ENCODE results near the gene CREB3L4.

Gene CREB3L4

DNA sequence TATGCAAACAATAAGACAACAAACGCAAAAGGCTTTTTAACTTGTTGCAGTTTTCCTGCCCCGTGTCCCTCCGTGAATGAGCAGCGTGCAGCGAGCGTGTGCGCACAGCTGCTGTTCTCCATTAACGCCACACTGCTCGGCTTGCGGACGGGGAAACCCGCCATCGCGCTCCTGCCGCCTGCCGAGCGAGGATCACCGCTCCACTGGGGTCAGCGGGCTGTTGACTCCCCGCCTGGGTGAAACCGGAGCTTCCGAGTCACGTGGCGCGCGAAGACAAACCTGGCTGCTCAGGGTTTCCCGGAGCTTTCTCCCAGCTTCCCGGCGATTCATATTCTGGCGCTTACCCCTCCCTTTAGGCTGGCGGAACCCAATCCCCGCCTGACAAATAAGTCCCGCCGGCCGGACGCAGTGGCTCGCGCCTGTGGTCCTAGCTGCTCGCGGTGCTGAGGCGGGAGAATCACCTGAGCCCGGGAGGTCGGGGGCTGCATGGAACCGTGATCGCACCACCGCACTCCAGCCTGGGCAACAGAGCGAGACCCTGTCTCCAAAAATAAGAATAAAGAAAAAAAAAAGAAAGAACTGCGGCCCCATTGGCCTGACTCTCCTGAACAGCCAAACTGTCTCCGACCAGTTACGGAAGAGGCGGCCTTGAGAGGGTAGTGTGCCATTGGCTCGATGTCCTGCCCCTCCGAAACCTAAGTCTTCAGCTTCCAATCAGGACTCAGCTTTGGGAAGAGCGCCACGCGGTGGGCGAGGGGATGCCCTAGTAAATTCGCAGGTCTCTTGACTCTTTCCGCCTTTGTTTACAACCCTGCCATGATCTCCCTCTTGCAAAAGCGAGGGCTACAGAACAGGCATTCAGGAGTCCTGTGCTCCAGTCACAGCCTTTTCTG, at the start of gene CREB3L4:
Gene CREB3L4, plus strand, starts transcription at position 796 of the 893 bp plus-strand sequence. CDS start 624 bp downstream, outside the sequence.
- peak; percentile 73 to 74 for DNase-seq (ENCODE audit: low read depth in 2 of 2)

DNA sequence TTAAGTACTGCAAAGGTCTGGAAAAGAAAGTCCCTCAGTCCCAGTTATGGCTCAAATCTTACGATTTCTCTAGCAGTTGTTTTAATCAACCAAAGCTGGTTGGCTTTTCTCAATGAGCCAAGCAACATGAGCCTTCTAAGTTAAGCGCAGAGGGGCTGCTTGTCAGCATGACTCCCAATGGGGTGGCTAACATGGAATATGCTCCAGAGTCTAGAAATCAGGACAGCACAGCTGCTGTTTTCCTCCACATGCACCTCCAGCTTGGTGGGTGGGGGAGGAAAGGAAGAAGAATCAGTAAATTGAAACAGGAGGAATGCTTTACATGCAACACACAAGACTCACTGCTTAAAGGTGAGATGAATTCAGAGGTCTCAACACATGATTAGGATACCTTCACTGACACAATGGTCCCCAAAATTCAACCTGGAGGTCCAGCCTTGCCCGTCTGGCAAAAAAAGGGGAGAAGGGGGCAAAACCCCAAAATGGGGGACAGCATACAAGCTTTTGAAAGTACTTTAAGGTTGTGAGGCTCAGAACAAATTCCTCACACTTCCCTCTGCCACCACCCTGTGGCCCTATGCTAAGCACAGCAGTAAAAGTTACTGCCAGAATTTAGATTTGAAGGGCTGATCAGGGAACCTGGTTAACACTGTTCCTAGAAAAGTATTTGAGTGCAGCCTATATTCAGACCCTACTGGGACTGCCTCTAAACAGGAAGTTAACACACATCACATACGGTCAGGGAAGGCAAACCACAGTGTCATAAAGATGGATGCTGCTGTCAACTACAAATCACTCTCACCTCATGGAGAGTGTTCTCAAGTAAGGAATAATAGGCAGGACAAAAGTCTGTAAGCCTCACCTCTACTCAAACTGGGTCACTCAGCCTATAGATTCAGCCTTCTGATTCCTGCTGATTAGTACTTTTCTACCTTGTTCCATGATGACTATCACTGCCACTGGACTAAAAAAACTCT, 47.5 kb upstream of the CREB3L4 start:
- DNase-seq (ENCODE audit: low read depth in 2 of 2) = no peak

- DNase-seq (ENCODE audit: low read depth in 2 of 2) = no peak
Measured at GRCh38 chr1:153921080-153921802, 46.5 kb upstream of the CREB3L4 start.

DNA sequence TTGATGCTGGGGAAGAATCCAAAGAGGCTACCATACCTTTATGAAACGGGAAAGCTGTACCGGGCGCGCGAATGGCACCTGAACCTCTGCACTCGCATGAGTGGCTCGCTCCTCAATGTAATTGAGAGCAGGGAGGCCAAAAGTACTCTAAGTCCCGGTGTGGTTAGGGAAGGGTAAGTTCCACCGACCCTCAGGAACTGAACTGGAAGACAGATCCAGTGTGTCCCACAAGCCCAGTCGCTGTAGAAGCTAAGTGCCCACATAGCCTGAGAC, 46.0 kb upstream of the CREB3L4 start:
- no peak for DNase-seq (ENCODE audit: low read depth in 2 of 2)

- peak; percentile 46 to 49 for DNase-seq (ENCODE audit: low read depth in 2 of 2)
Measured at GRCh38 chr1:153922076-153922971, 45.4 kb upstream of the CREB3L4 start.

DNA sequence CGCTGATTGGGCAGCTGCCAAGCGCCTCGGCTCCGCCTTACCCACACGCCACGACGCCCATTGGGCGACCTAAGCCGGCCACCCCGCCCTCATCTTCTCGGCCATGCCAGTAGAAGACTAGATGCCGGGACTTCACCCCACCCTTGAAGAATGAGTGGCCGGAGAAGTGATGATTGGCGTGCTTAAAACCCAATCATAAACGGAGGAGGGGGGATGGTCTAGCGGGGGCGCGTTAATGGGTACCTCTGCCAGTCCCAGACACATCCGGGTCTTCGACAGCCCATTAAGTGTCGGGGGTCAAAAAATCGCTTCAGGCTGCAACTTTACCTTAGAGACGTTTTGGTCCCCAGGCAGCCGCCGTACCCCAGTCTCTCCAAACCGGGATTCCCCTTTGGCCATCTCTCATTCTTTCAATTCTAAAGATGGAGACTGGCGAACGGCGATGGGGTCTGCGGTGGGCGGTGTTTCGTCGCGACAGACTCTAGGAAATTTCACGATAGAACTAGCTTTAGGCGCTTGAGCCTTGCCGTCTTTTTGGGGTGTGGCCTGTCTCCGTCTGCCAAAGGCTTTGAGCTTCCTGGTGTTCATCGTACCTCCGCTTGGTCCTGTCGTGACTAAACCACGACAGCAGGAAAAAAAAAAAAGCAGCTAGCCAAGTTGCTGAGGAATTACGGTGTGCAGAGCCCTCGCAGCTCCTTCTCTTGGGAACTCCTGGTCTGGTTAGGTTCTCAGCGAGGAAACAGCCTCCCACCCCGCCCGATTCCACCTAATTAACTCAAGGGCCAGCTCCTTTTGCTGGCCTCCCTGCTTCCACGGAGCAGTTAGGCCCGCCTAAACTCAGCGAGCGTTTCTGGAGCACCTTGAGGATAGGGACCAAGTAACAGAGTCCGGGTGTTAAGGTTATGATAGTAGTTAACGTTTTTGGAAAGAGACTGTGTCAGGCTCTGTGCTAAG, 44.5 kb upstream of the CREB3L4 start, which contains the start of gene GATAD2B:
Gene GATAD2B, minus strand, starts transcription at position 1 of the 954 bp plus-strand sequence. CDS start 94,625 bp downstream, outside the sequence.
- DNase-seq (ENCODE audit: low read depth in 2 of 2) = peak; percentile 96 to 98

GRCh38 chr1:153926405-153926804, 41.3 kb upstream of the CREB3L4 start:
- DNase-seq (ENCODE audit: low read depth in 2 of 2) = no peak

DNA sequence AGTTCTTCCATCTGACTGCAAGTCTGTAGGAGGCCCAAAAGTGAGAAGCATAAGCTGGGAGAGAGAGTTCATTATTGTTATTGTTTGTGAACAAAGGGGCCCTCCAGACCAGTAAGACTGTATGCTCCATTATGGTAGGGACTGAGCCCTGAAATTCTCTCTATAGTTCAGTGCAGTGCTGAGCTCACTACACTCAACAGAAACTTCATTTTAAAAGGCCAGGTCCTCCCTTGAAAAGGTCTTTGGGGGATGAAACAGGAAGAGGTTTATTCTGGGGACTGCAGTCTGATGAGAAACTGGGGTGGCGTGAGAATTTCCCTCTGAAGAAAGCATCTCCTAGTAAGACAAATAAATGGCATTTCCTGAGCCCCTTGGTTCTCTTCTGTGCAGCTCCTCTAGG, 39.5 kb upstream of the CREB3L4 start:
- no peak for DNase-seq (ENCODE audit: low read depth in 2 of 2)

- DNase-seq (ENCODE audit: low read depth in 2 of 2) = no peak
Measured at GRCh38 chr1:153928791-153929341, 38.8 kb upstream of the CREB3L4 start.

- DNase-seq (ENCODE audit: low read depth in 2 of 2) = no peak
Measured at GRCh38 chr1:153929426-153929825, 38.3 kb upstream of the CREB3L4 start.

GRCh38 chr1:153929981-153930948, 37.4 kb upstream of the CREB3L4 start:
- no peak for DNase-seq (ENCODE audit: low read depth in 2 of 2)

DNA sequence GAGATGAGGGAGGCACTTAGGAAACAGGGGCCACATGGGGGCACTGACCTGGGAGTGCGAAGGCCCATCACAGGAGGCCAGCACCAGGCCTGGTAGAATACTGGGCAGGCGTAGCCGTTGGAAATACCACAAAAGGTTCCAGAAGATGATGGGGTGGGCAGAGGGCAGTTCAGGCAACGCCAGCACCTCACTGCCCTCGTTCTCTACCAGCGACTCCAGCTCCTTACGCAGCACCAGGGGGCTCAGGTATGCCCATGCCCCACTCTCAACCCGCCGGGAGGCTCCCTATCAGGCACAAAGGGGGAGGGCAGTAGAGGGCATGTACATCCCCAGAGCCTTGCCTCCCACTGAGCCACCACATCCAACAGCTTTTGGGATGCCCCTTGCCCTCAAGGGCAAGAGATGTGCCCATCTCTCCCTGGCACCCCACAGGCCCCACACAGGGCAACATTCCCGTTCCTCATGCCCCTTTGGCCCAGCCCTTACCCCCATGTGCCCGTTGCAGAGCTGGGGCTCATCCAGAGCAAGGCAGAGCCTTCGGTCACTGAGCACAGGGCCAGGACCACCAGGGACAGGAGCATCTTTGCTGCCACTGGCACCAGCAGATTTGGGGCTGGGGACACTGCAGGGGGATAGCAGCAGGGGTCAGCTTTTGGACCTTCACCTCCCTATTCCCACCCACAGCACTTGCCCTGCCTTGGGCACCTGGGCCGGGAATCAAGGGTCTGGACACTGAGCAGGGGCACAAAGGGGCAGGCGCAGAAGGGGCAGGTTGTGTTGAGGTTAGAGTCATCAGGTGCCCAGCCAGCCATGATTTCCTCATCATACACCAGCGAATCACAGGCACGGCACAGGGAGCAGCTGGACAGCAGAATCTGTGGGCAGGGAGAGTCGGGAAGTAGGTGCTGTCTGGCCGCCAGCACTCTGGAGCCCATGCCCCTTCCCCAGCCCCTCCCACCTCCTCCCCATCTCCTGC, 35.3 kb upstream of the CREB3L4 start:
- DNase-seq (ENCODE audit: low read depth in 2 of 2) = no peak

- no peak for DNase-seq (ENCODE audit: low read depth in 2 of 2)
Measured at GRCh38 chr1:153933430-153933829, 34.3 kb upstream of the CREB3L4 start.

DNA sequence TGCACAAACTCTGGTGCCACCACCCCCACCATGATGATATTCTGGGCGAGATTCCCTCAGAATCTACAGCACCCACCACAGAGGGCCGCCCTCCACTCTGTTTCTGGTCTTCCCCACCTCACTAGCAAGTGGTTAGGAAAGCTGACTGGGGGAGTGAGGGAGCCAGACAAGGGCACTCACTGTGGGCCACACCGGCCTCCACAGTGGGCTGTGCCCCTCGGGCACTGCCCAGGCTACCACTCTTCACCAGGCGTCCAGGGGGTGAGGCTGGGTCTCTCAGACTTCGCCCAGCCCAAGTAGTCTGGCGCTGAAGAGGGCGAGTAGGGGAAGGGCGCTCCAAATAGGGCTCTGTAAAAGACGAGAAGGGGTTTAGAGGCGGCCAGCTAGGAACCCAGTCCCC, 33.7 kb upstream of the CREB3L4 start:
- DNase-seq (ENCODE audit: low read depth in 2 of 2) = no peak

DNA sequence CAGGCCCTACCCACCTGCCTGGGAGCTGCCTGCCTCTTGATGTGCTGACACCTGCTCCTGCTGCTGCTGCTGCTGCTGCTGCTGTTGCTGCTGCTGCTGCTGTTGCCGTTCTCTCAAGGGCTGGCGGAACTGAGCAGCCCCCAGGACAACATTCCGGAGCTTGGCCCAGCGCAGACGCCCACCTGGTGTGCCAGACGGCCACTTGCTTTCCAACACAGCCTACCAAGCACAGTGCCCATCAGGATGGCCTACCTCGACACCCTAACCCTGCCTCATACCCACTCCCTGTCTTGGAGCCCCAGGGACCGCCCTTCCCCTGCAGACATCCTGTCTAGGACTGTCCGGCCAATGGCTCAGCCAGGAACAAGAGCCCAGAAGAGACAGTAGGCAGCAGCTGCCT, 33.0 kb upstream of the CREB3L4 start:
- no peak for DNase-seq (ENCODE audit: low read depth in 2 of 2)

DNA sequence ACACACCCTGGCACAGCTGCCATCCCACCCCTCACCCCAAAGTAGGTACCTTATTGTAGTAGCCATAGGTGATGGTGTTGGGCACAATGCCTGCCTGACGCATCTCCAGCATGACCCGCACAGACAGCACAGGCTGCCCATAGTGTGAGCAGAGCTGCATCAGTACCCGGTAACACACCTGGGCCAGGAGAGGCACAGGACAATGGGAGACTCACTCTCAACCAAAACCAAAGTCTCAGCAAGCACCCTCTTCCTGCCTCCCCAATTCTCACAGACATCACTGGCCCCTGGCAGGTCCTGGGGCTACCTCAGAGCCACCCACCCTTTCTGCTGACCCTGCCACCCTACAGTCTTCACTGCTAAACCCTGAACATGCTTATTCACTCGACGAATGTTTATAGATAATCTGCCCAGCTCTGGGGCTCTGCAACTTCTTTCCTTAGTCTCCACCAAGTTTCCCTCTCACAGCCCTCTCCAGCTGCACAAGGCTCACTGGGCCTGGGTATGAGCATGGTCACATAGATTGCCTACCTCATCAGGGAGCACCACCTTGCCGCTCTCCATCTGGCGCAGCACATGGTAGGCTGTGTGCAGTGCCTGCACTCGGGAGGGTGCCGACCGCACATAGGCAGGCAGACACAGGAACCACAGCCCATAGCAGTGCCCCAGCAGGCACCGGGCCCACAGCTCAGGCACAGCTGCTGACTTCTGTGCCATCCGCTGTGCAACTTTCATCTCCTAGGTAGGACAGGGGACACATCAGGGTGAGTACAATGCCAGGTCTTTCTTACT, 31.5 kb upstream of the CREB3L4 start:
- DNase-seq (ENCODE audit: low read depth in 2 of 2) = no peak
